NCI-H187 (cell line): ENCODE measurements around the gene PCDHB1.
"Not testable (repeated sequence)": the region's sequence is repeated elsewhere in the genome, so short reads cannot be mapped to it uniquely, and the experiment has no call there.

Experiments
- DNase-seq, 2 experiments: peaks; one replicate each; lab custom pipeline; 2025; lab: John Stamatoyannopoulos, UW

Gene PCDHB1

GRCh38 chr5:141077826-141078225, 26.7 kb downstream of the PCDHB1 start:
- no peak for DNase-seq

GRCh38 chr5:141082228-141082627, 31.1 kb downstream of the PCDHB1 start:
- DNase-seq = no peak

GRCh38 chr5:141084487-141084989, 33.4 kb downstream of the PCDHB1 start:
- peak; percentile 78 to 84 for DNase-seq

- DNase-seq = no peak
Observed at GRCh38 chr5:141094481-141095262, 43.5 kb downstream of the PCDHB1 start, which contains the start of gene PCDHB2. PCDHB2 (plus strand) TSS chr5:141094615; CDS start chr5:141094791, 176 bp downstream.

GRCh38 chr5:141095263-141095641, 44.1 kb downstream of the PCDHB1 start:
- DNase-seq = no peak

GRCh38 chr5:141096181-141096580, 45.0 kb downstream of the PCDHB1 start:
- not testable (repeated sequence) for DNase-seq

- not testable (repeated sequence) for DNase-seq
Observed at GRCh38 chr5:141096586-141096985, 45.4 kb downstream of the PCDHB1 start.

GRCh38 chr5:141100243-141100805, 49.1 kb downstream of the PCDHB1 start, which contains the start of gene PCDHB3:
PCDHB3 (plus strand) TSS chr5:141100473; CDS start chr5:141100650, 177 bp downstream.
- no peak for DNase-seq

- DNase-seq = no peak
Observed at GRCh38 chr5:141101059-141101458, 49.9 kb downstream of the PCDHB1 start.

GRCh38 chr5:141102070-141102469, 50.9 kb downstream of the PCDHB1 start:
- not testable (repeated sequence) for DNase-seq

GRCh38 chr5:141102471-141102870, 51.3 kb downstream of the PCDHB1 start:
- not testable (repeated sequence) for DNase-seq

GRCh38 chr5:141105350-141105749, 54.2 kb downstream of the PCDHB1 start:
- DNase-seq = no peak
